ENCODE measurements around the gene ERN2. TPM values are rescaled to one million over a fixed set of nuclear protein-coding genes. Genes with fewer than 3 reads are reported as not detected.

ERN2 gene
- total RNA-seq, 1 experiment from 2014 or later = 3.9 TPM

DNA sequence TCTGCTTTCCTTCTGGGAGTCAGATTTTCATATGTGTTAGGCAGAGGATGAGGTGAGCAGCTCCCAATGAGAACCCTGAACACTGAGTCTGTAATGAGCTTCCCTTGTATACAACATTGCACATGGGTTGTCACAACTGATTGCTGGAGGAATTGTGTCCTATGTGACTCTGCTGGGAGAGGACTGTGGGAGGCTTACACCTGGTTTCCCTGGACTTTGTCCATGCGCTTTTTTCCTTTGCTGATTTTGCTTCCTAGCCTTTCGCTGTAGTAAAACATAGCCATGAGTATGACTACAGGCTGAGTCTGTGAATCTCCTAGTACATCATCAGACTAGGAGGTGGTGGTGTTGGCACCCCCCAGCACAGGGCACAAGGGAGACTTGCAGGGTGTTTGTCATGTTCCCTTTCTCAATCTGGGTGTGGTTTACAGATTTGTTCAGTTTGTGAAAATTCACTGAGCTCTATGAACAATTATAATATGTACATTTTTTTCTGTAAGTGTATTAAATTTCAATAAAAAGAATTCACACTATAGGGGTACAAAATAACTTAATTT is 36.0 kb downstream of the ERN2 start:
- peaks cover 33% of the 10 kb centered on the region for H3K79me2 ChIP-seq (ENCODE audit: low read depth)

DNA sequence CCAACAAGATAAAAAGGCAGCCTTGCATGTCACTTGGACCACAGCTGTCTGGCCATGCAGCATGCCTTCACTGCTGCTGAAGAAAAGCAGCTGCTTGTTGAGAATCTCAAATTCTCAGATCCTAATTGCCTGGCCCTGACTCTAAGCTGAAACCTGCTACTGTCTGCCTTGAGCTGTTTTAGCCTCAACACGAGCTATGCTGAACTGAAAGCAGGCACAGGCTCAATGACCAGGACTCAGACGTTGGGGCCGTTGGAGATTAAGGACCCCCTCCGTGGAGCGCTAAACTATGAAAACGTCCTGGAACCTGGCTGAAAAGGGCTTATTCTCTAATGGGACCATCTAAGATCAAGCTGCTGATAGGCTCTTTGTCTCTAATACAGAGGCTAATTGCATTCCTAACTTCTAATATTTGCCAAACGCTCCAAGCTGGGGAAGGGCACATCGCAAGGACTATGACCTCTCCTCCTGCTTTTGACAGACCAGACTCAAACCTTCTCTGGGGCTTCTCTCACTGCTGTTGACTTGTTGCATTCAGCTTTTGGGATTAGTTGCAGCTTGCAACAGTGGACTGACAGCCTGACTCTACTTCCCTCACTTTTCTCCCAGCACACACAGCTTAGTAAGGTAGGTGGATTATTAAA is 38.9 kb downstream of the ERN2 start:
- no peaks in the 10 kb centered on the region for H3K27me3 ChIP-seq (ENCODE audit: insufficient read depth, low read depth)
- H3K27ac ChIP-seq = no peak overlapping the region
- DNase-seq = no peak
- BruUV-seq (replicated peaks) = no TSS peak
- peaks cover 4% of the 10 kb centered on the region for H3K79me2 ChIP-seq (ENCODE audit: low read depth)
- peaks cover 23% of the 10 kb centered on the region for H3K4me1 ChIP-seq (replicated peaks; ENCODE audit: insufficient read depth)
- intact Hi-C loops (cut with micrococcal nuclease; ENCODE audit: unreplicated experiment) = no loop called here
- H3K36me3 ChIP-seq (ENCODE audit: low read depth) = 0 out of 2 replicates have a peak, but pooled peaks cover 6% of the 10 kb centered on the region
- no peak for TF ChIP-seq EZH2 (IDR thresholded peaks at IDR 0.05; ENCODE audit: low read depth)
- TF ChIP-seq, protein P1, sequence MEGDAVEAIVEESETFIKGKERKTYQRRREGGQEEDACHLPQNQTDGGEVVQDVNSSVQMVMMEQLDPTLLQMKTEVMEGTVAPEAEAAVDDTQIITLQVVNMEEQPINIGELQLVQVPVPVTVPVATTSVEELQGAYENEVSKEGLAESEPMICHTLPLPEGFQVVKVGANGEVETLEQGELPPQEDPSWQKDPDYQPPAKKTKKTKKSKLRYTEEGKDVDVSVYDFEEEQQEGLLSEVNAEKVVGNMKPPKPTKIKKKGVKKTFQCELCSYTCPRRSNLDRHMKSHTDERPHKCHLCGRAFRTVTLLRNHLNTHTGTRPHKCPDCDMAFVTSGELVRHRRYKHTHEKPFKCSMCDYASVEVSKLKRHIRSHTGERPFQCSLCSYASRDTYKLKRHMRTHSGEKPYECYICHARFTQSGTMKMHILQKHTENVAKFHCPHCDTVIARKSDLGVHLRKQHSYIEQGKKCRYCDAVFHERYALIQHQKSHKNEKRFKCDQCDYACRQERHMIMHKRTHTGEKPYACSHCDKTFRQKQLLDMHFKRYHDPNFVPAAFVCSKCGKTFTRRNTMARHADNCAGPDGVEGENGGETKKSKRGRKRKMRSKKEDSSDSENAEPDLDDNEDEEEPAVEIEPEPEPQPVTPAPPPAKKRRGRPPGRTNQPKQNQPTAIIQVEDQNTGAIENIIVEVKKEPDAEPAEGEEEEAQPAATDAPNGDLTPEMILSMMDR (conservative IDR thresholded peaks at IDR 0.05) = no peak
- ChIA-PET POLR2A (ENCODE audit: unreplicated experiment) (no interaction called here), CTCF (no interaction called here)
- peaks cover 24% of the 10 kb centered on the region for H3F3A ChIP-seq (ENCODE audit: insufficient read depth, low read depth)
- no peak overlapping the region for H3K4me3 ChIP-seq
- no peak overlapping the region for H3K4me2 ChIP-seq
- no peaks in the 10 kb centered on the region for H4K20me1 ChIP-seq (ENCODE audit: insufficient read depth)
- H3K9me3 ChIP-seq (ENCODE audit: insufficient read depth, low read depth) = no peaks in the 10 kb centered on the region
- H3K9me2 ChIP-seq (ENCODE audit: insufficient read depth) = no peaks in the 10 kb centered on the region
- no peak overlapping the region for H2AFZ ChIP-seq

More for the DNA sequence above, 36.0 kb downstream of the ERN2 start:
- DNase-seq = no peak
- no peaks in the 10 kb centered on the region for H3K27me3 ChIP-seq (ENCODE audit: insufficient read depth, low read depth)
- BruUV-seq (replicated peaks) = no TSS peak
- peaks cover 14% of the 10 kb centered on the region; the same call in 1 of the 2 replicates for H4K20me1 ChIP-seq (ENCODE audit: insufficient read depth)
- H3F3A ChIP-seq (ENCODE audit: insufficient read depth, low read depth) = peaks cover 16% of the 10 kb centered on the region; the same call in 1 of the 2 replicates
- H3K27ac ChIP-seq = no peak overlapping the region
- intact Hi-C loops (cut with micrococcal nuclease; ENCODE audit: unreplicated experiment) = loop anchor here (5.0 kb wide), 1 partner anchor 360 kb away; no protein-coding TSS in a partner anchor
- CTCF ChIA-PET = no interaction called here
- POLR2A ChIA-PET (ENCODE audit: unreplicated experiment) = no interaction called here
- no peak for TF ChIP-seq EZH2 (IDR thresholded peaks at IDR 0.05; ENCODE audit: low read depth)
- TF ChIP-seq, protein P1 (conservative IDR thresholded peaks at IDR 0.05) = no peak
- H3K4me1 ChIP-seq (replicated peaks; ENCODE audit: insufficient read depth) = peaks cover 27% of the 10 kb centered on the region
- no peak overlapping the region for H2AFZ ChIP-seq
- H3K4me3 ChIP-seq = no peak overlapping the region
- no peaks in the 10 kb centered on the region for H3K9me2 ChIP-seq (ENCODE audit: insufficient read depth)
- peaks cover 13% of the 10 kb centered on the region for H3K36me3 ChIP-seq (ENCODE audit: low read depth)
- H3K4me2 ChIP-seq = no peak overlapping the region
- no peaks in the 10 kb centered on the region for H3K9me3 ChIP-seq (ENCODE audit: insufficient read depth, low read depth)

DNA sequence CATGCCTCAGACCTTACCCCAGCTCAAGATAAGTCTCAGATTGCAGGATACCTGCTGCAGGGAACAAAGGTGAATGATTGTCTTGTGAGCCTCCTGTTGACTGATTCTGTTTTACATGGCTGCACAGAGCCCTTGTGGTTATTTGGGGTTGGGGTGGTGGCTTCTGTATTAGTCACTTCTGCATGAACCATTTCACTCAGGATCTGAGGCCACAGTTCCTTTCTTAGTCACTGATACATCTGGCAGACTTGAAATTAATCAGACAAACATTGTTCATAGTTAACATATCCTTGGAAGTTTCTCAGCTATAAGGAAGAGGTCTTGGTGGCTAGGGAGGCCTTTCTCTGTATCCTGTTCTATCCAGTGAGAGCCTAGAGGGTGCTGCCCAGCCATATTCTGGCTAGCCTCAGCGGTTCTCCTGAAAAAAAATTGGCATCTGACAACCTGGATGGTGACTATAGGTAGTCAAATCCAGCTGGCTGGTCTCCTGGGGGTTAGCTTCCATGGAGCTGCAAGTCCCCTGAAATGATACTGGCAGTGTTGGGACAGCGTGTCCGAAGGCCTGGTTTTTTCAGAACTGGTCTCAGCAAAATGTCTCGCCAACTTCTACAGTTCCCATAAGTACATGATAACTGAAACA is 42.8 kb downstream of the ERN2 start:
- ChIA-PET CTCF (no interaction called here), POLR2A (ENCODE audit: unreplicated experiment) (interaction anchor here (0.5 to 0.7 kb wide), 2 partner anchors 9 to 1258 kb away, joined by 7 to 11 read pairs; no protein-coding TSS in a partner anchor)
- H3F3A ChIP-seq (ENCODE audit: insufficient read depth, low read depth) = peaks cover 16% of the 10 kb centered on the region
- peak; percentile 37 to 74 for DNase-seq
- peaks cover 12% of the 10 kb centered on the region; the same call in 1 of the 2 replicates for H3K36me3 ChIP-seq (ENCODE audit: low read depth)
- no peak overlapping the region for H2AFZ ChIP-seq
- H3K79me2 ChIP-seq (ENCODE audit: low read depth) = no peaks in the 10 kb centered on the region
- no peaks in the 10 kb centered on the region for H4K20me1 ChIP-seq (ENCODE audit: insufficient read depth)
- H3K27ac ChIP-seq = 0 out of 2 replicates have a peak overlapping the region, but pooled peaks have one; percentile 19
- no peaks in the 10 kb centered on the region for H3K27me3 ChIP-seq (ENCODE audit: insufficient read depth, low read depth)
- no peak overlapping the region for H3K4me2 ChIP-seq
- no TSS peak for BruUV-seq (replicated peaks)
- H3K9me3 ChIP-seq (ENCODE audit: insufficient read depth, low read depth) = no peaks in the 10 kb centered on the region
- no peak overlapping the region for H3K4me3 ChIP-seq
- no peaks in the 10 kb centered on the region for H3K9me2 ChIP-seq (ENCODE audit: insufficient read depth)
- TF ChIP-seq, protein P1 (conservative IDR thresholded peaks at IDR 0.05) = no peak
- no peak for TF ChIP-seq EZH2 (IDR thresholded peaks at IDR 0.05; ENCODE audit: low read depth)
- peaks cover 21% of the 10 kb centered on the region for H3K4me1 ChIP-seq (replicated peaks; ENCODE audit: insufficient read depth)
- intact Hi-C loops (cut with micrococcal nuclease; ENCODE audit: unreplicated experiment) = no loop called here

Measured in PC-9 (cell line).